HL-60 (cell line): ENCODE results near the gene PPP2R3C.
"Not testable (repeated sequence)": the region's sequence is repeated elsewhere in the genome, so short reads cannot be mapped to it uniquely, and the experiment has no call there.

Source experiments
- DNase-seq, 2 experiments: peaks; one replicate each; pipeline ENCODE4 v3.0.0-alpha.2; 2010 to 2020; ENCODE audit warnings: low read depth in 1 of 2, low spot score in 1 of 2
- H3K27ac ChIP-seq: fragments of 250-450 bp; sonication (Bioruptor Pico); replicated peaks from 2 replicates; pipeline ENCODE4 v1.5.1; 2020; ENCODE audit warnings: mild to moderate bottlenecking, moderate library complexity
- H3K27me3 ChIP-seq: fragments of 250-450 bp; sonication (Bioruptor Pico); 2 replicates; pipeline ENCODE4 v1.5.1; 2021; ENCODE audit warnings: mild to moderate bottlenecking, moderate library complexity; ENCODE audit not compliant: insufficient read depth, poor library complexity, severe bottlenecking
- H3K4me3 ChIP-seq: replicated peaks from 2 replicates; pipeline ENCODE4 v1.5.1; 2011; ENCODE audit warnings: mild to moderate bottlenecking, control low read depth, low read length; ENCODE audit not compliant: insufficient read depth
- GABPA ChIP-seq: IDR thresholded peaks from 2 replicates; pipeline ENCODE4 v1.6.1; 2012; ENCODE audit warnings: low read depth
- POLR2AphosphoS5 ChIP-seq: IDR thresholded peaks from 2 replicates; pipeline ENCODE4 v1.6.1; 2012; ENCODE audit warnings: low read depth
- SPI1 ChIP-seq: IDR thresholded peaks from 2 replicates; pipeline ENCODE4 v1.6.1; 2012; ENCODE audit warnings: low read depth, mild to moderate bottlenecking, borderline replicate concordance
- TF ChIP-seq, protein P1 (sequence below): IDR thresholded peaks from one replicate; pipeline ENCODE4 v1.5.1; 2011; ENCODE audit warnings: low read length, control low read depth, inconsistent platforms; ENCODE audit not compliant: insufficient read depth
- TF ChIP-seq, protein P2 (sequence below): IDR thresholded peaks from 2 replicates; pipeline ENCODE4 v1.6.1; 2012; ENCODE audit warnings: low read depth; ENCODE audit not compliant: insufficient replicate concordance

Gene PPP2R3C

DNA sequence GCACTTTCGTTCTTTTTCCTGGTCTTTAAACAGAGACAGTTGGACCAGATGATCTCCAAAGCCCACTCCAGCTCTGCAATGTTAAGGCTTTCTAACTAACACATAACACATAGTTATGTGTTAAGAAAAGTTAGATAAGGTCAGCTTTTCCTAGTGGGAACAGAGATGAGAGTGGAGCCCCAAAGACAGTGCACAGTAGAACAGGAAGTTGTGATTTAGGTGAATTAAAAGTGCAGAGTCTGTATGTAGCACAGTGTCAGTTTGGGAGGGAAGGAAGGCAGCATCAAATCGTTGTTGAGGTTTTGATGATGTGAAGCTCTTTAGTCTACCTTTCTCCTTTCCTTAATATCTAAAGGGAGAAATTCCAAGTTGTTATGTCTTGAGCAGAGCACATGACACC, 32.2 kb upstream of the PPP2R3C start:
- TF ChIP-seq, protein P1, sequence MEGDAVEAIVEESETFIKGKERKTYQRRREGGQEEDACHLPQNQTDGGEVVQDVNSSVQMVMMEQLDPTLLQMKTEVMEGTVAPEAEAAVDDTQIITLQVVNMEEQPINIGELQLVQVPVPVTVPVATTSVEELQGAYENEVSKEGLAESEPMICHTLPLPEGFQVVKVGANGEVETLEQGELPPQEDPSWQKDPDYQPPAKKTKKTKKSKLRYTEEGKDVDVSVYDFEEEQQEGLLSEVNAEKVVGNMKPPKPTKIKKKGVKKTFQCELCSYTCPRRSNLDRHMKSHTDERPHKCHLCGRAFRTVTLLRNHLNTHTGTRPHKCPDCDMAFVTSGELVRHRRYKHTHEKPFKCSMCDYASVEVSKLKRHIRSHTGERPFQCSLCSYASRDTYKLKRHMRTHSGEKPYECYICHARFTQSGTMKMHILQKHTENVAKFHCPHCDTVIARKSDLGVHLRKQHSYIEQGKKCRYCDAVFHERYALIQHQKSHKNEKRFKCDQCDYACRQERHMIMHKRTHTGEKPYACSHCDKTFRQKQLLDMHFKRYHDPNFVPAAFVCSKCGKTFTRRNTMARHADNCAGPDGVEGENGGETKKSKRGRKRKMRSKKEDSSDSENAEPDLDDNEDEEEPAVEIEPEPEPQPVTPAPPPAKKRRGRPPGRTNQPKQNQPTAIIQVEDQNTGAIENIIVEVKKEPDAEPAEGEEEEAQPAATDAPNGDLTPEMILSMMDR = no peak
- TF ChIP-seq GABPA (no peak), SPI1 (no peak), POLR2AphosphoS5 (no peak)
- TF ChIP-seq, protein P2, sequence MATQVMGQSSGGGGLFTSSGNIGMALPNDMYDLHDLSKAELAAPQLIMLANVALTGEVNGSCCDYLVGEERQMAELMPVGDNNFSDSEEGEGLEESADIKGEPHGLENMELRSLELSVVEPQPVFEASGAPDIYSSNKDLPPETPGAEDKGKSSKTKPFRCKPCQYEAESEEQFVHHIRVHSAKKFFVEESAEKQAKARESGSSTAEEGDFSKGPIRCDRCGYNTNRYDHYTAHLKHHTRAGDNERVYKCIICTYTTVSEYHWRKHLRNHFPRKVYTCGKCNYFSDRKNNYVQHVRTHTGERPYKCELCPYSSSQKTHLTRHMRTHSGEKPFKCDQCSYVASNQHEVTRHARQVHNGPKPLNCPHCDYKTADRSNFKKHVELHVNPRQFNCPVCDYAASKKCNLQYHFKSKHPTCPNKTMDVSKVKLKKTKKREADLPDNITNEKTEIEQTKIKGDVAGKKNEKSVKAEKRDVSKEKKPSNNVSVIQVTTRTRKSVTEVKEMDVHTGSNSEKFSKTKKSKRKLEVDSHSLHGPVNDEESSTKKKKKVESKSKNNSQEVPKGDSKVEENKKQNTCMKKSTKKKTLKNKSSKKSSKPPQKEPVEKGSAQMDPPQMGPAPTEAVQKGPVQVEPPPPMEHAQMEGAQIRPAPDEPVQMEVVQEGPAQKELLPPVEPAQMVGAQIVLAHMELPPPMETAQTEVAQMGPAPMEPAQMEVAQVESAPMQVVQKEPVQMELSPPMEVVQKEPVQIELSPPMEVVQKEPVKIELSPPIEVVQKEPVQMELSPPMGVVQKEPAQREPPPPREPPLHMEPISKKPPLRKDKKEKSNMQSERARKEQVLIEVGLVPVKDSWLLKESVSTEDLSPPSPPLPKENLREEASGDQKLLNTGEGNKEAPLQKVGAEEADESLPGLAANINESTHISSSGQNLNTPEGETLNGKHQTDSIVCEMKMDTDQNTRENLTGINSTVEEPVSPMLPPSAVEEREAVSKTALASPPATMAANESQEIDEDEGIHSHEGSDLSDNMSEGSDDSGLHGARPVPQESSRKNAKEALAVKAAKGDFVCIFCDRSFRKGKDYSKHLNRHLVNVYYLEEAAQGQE = no peak
- H3K27me3 ChIP-seq = no peaks in the 10 kb centered on the region
- no peak overlapping the region for H3K27ac ChIP-seq
- H3K4me3 ChIP-seq = no peak overlapping the region
- DNase-seq = no peak

DNA sequence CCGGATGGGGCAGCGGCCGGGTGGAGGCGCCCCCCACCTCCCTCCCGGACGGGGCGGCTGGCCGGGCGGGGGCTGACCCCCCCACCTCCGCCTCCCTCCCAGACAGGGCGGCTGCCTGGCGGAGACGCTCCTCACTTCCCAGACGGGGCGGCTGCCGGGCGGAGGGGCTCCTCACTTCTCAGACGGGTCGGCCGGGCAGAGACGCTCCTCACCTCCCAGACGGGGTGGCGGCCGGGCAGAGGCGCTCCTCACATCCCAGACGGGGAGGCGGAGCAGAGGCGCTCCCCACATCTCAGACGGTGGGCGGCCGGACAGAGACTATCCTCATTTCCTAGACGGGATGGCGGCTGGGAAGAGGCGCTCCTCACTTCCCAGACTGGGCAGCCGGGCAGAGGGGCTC, 30.7 kb upstream of the PPP2R3C start:
- not testable (repeated sequence) for H3K27me3 ChIP-seq, H3K4me3 ChIP-seq, H3K27ac ChIP-seq, DNase-seq

DNA sequence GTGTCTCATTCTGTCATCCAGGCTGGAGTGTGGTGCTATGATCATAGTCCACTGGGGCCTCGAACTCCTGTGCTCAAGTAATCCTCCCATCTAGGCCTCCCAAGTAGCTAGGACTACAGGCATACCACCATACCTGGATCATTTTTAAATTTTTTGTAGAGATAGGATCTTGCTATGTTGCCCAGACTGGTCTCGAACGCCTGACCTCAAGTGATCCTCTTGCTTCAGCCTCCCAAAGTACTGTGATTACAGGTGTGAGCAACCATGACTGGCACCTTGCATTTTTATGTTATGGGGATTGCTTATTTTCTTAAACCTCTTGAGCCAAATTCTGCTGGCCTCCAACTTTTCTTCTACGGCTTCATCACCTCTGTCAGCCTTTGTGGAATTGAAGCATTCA, 27.4 kb upstream of the PPP2R3C start:
- no peak for DNase-seq
- Histone ChIP-seq H3K27ac (no peak overlapping the region), H3K4me3 (no peak overlapping the region), H3K27me3 (no peaks in the 10 kb centered on the region)
- TF ChIP-seq, protein P2 = no peak
- TF ChIP-seq SPI1 (no peak), POLR2AphosphoS5 (no peak), GABPA (no peak)
- TF ChIP-seq, protein P1 = no peak

DNA sequence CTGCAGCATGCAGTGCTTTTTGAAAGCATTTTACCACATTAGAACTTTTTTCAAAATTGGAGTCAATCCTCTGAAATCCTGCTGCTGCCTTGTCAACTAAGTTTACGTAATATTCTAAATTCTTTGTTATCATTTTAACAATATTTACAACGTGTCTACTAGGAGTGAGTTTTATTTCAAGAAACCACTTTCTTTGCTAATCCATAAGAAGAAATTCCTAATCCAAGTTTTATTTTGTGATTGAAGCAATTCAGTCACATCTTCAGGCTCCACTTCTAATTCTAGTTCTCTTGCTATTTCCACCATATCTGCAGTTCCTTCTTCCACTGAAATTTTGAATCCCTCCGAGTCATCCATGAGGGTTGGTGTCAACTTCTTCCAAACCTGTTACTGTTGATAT, 25.9 kb upstream of the PPP2R3C start:
- no peak for DNase-seq
- Histone ChIP-seq H3K4me3 (no peak overlapping the region), H3K27ac (no peak overlapping the region), H3K27me3 (no peaks in the 10 kb centered on the region)
- TF ChIP-seq GABPA = no peak

DNA sequence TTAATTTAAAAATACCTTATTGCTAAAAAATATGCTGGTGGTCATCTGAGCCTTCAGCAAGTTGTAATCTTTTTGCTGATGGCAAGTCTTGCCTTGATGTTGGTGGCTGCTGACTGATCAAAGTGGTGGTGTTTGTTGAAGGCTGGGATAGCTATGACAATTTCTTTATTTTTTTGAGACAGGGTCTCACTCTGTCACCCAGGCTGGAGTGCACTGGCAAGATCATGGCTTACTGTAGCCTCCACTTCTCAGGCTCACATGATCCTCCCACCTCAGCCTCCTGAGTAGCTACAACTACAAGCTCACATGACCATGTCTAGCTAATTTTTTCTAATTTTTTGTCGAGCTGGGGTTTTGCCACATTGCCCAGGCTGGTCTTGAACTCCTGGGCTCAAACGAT, 25.4 kb upstream of the PPP2R3C start:
- TF ChIP-seq SPI1 (no peak), GABPA (no peak), POLR2AphosphoS5 (no peak)
- TF ChIP-seq, protein P1 = no peak
- TF ChIP-seq, protein P2 = no peak
- Histone ChIP-seq H3K27ac (no peak overlapping the region), H3K27me3 (no peaks in the 10 kb centered on the region), H3K4me3 (no peak overlapping the region)
- DNase-seq = no peak
